Astrocyte (in vitro differentiated cells and primary cell): ENCODE measurements around the gene IQGAP2.

Experiments
- EZH2 ChIP-seq: IDR thresholded peaks from 2 replicates; pipeline ENCODE4 v1.6.1; 2012; ENCODE audit warnings: mild to moderate bottlenecking, low read length, inconsistent platforms; ENCODE audit not compliant: insufficient read depth
- TF ChIP-seq, protein P1 (sequence below): IDR thresholded peaks from 2 replicates; pipeline ENCODE4 v1.5.1; 2011; ENCODE audit warnings: low read depth, mild to moderate bottlenecking, inconsistent platforms, low read length, moderate library complexity; ENCODE audit not compliant: insufficient read depth

DNA sequence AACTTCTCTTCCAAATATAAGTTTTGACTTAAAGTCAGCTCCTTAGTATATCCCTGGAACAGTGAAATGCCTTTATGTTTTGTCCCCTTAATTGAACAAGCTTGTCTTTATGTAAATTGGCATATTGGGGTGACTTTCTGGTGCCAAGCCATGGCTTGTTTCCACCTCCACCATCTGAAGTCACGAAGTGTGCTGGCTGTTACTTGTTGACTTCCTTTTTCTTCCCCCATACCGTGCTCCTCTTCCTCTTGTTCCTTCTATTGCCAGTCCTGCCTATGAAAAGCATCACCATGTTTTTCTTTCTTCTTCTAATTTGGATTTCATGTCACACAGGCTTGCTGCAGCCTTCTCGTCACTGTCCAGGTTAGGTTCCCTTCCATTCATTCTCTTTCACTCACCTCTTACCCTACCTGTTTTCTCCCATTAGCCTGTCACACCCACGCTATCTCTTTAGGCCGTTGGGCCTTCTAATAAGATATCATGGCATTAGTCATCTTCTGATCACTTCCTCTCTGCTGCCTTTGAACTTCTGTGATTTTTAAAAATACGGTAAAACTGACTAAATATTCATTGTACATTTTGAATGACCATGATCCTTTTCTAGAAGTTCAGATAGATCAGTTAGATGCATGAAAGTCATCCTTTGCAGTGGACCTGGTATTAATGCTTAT lies 48.1 kb downstream of the IQGAP2 start:
- TF ChIP-seq, protein P1, sequence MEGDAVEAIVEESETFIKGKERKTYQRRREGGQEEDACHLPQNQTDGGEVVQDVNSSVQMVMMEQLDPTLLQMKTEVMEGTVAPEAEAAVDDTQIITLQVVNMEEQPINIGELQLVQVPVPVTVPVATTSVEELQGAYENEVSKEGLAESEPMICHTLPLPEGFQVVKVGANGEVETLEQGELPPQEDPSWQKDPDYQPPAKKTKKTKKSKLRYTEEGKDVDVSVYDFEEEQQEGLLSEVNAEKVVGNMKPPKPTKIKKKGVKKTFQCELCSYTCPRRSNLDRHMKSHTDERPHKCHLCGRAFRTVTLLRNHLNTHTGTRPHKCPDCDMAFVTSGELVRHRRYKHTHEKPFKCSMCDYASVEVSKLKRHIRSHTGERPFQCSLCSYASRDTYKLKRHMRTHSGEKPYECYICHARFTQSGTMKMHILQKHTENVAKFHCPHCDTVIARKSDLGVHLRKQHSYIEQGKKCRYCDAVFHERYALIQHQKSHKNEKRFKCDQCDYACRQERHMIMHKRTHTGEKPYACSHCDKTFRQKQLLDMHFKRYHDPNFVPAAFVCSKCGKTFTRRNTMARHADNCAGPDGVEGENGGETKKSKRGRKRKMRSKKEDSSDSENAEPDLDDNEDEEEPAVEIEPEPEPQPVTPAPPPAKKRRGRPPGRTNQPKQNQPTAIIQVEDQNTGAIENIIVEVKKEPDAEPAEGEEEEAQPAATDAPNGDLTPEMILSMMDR: no peak
- TF ChIP-seq EZH2: no peak
